Fibroblast of villous mesenchyme (primary cell): Measurements from ENCODE around the gene FGF18. TPM values are rescaled to one million over a fixed set of nuclear protein-coding genes. Genes with fewer than 3 reads are reported as not detected.

Experiments
- DNase-seq: peaks from one replicate; pipeline ENCODE4 v3.0.0-alpha.2; 2010; ENCODE audit warnings: low read depth
- H3K4me3 ChIP-seq: 2 replicates; pipeline ENCODE4 v1.5.1; 2011; ENCODE audit warnings: low read depth, mild to moderate bottlenecking, low read length
- CTCF ChIP-seq: IDR thresholded peaks from 2 replicates; pipeline ENCODE4 v1.5.1; 2012; ENCODE audit warnings: low read depth, mild to moderate bottlenecking, low read length; ENCODE audit not compliant: insufficient read depth
- total RNA-seq: library from RNA; depleted of rRNA; stranded (reverse); fragments of >200 nt; gene quantifications from 2 replicates; pipeline ENCODE4 v1.2.3, GENCODE V29; 2012

FGF18 gene
- total RNA-seq, 1 donor, result under 0.01 TPM

- no peak for DNase-seq
- H3K4me3 ChIP-seq, result no peak overlapping the region
- TF ChIP-seq CTCF, result no peak
Observed at GRCh38 chr5:171486613-171487012, 67.2 kb downstream of the FGF18 start.

GRCh38 chr5:171488876-171489275 lies 69.4 kb downstream of the FGF18 start:
- no peak for TF ChIP-seq CTCF
- DNase-seq, result no peak
- H3K4me3 ChIP-seq, result no peak overlapping the region

- TF ChIP-seq CTCF, result no peak
- no peak for DNase-seq
- H3K4me3 ChIP-seq, result no peak overlapping the region
Observed at GRCh38 chr5:171492781-171493180, 73.3 kb downstream of the FGF18 start.

GRCh38 chr5:171493646-171494393 lies 74.4 kb downstream of the FGF18 start:
- peak; percentile 2 for DNase-seq
- no peak overlapping the region for H3K4me3 ChIP-seq
- TF ChIP-seq CTCF, result no peak

GRCh38 chr5:171494452-171495121 lies 75.1 kb downstream of the FGF18 start:
- H3K4me3 ChIP-seq, result peak overlapping the region; percentile 21
- TF ChIP-seq CTCF, result no peak
- DNase-seq, result peak; percentile 90

- no peak for DNase-seq
- H3K4me3 ChIP-seq, result no peak overlapping the region
- no peak for TF ChIP-seq CTCF
Observed at GRCh38 chr5:171495122-171495700, 75.8 kb downstream of the FGF18 start.
